Medulla oblongata (tissue), 1 donor: ENCODE measurements around the gene KLF9.
A peak's percentile ranks its signal among the peaks of the same experiment; 100 is the strongest.

Source experiments
- DNase-seq: peaks from one replicate; pipeline ENCODE4 v3.0.0-alpha.2; 2015; ENCODE audit errors: extremely low spot score

The KLF9 gene

DNA sequence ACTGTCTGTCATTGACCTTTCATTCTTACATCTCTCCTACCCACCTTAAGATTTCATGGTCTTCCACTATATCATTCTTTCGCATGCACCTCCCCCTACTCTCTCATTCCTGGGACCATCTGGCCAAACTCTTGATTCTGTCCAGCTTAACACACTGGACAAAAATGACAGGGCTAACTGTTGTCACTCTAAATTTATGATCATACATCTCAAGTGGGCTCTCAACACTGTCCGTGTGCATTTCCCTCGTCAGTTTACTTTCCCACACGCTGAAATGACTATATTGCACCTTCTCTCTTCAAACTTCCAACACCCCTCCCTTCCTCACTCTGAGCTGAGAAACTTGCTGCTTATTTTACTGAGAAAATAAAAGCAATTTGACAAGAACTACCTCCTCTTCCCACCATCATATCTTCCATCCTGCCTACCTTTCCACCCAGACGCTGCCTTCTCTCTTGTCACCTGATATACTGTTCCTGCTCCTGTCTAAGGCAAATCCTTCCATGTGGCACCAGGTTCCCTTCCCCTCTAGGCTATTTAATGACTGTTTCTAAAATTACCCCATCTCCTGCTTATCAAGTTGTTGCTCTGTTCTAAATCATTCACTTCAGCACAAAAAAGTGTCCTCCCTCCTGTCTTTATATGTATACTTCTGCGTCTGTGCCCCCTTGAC is 8.1 kb upstream of the KLF9 start:
- DNase-seq: no peak

DNA sequence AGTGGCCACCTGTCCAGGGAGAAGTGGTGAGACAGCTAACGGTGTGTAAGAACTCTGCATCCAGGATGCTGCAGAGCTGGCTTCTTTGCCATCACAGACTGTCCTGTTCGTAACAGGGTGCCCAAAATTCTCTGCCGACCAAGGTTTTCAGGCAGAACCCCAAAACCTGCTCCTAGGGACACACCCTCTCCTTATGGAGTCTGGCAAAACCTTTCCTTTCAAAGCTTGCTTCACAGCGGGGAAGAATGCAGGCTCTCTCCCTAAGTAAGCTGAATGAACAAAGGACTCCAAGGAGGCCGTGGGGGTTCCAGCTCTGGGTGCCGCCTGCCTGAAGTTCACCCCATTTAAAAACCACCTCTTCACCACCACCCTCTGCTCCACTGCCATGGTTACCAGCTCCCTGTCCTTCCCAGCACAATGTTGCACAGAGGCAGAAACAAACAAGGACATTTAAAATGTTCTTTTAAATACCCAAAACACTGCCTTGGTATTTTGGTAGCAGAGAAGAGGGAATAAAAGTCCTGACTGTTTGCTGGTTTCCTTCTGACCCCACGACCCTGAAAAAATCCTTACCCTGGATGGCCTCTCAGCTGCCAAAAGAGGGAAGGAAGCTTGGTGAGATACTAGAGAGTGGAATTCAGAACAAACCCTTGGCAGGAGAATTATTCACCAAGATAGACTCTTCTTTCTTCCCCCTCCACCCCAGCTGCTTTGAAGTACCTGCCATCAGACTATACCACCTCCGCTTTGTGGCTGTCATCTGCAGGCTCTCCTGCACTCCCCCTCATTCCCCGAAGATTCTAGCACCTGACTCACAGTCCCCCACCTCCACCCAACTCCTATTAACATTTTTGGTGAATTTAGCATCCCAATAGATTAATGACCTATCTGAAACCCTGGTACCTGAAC is 7.1 kb upstream of the KLF9 start:
- peak; percentile 63 for DNase-seq

DNA sequence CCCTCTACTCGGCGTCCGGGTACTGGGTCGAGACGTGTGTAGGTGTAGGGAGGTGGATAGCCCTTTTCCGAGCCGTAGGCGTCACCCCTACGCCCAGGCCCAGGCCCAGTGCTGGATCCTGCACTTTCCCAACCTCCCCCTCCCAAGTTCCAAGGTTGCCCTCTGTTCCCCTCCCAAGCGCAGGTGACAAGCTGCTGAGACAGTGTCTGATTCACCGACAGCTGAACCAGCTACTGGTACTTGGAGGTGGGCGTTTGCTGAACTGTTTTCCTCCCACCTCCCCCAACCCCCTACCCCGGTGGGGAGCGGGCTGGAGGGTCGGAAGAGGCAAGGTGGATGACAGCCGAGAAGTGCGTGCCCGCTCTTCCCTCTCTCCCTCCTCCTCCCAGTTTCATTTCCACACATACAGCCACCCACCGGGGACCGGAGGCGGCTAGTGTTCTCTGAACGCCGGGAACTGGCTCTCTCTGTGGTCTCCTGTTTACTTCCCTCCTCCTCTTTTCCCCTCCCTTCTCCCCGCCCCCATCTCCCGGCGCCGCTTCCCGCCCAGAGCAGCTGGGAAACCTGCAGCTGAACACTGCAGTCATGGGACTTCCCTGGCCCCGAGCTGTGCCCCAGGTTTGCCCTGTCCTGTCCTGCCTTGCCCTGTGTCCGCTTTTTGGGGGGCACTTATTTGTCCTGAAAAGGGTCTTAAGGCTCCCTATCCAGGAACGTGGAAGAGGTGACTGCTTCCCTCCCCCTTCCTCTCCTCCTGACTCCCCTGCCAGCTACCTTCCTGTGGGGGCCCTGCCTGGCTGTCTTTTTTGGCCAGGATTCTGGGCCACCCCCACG is 6.2 kb upstream of the KLF9 start:
- DNase-seq: peak; percentile 94

DNA sequence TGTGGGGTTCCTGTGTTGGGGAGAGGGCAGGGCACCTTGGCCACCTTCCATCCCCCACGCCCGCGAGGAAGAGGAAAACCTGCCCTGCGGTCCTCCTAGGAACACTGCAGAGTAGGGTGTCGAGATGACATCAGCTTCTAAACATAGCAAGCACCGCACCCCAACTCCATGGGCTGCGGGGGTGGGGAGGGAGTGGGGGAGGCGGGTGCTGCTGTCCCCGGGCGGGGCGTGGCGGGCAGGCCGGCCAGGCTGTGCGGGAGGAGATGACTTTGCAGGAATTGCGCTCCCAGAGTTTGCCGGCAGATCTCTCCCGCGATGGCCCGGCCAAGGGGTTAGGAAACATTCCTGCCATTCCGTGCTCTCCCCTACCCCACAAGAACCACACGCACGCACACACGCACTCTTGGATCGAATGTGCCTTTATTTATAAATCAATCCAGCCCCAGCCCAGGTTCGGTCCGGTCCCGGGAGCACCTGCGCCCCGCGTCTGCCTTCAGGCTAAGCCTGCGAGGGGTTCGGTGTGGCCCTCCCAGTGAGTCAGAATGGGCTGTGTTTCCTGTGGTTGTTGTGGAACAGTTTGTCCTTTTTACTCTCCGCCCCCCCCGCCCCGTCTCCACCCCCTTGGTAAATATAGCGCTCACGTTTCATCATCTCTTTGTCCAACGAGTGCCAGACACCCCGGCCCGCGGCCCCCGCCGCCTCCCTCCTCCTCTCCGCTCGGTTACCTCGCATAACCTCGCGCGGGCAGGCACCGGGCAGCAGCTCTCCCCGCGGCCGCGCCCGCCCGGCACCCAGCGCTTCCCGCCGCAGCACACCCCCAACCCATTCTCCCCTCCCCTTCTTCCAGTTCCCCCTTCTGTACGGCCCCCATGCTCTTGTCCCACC is 5.3 kb upstream of the KLF9 start:
- peak; percentile 88 for DNase-seq

DNA sequence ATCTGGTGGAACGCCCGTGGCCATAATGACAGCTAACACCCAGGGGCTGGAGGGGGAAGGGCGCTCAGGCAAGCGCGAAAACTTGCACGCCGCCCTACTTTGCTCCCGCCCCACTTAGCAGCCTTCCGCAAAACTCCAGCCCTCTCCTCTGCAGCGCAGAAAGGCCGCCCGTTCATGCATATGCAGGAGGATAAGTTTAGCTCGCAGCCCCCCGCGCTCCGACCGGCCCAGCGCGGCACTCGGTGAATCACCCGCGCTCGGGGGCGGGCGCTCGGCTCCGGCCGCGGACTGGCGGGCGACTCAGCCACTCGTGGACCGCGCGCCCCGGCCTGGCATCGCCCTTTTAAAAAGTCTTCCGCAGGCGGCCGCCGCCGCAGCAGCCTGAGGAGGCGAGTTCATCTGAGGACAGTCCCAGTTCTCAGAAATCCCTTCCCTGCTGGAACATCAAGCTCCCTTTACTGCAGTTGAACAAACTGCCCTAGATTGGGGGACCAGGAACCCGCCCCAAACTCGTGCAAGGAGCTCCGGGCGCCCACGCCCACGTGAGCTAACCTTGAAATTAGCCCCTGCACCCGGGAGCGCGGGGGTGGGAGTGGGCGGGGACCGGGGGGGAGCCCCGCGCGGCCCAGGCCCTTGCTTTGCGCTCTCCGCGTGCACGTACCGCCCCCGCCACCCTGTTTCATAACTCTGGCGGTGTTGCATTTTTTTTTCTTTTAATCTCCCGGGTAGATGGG is 4.5 kb upstream of the KLF9 start:
- DNase-seq: peak; percentile 95

DNA sequence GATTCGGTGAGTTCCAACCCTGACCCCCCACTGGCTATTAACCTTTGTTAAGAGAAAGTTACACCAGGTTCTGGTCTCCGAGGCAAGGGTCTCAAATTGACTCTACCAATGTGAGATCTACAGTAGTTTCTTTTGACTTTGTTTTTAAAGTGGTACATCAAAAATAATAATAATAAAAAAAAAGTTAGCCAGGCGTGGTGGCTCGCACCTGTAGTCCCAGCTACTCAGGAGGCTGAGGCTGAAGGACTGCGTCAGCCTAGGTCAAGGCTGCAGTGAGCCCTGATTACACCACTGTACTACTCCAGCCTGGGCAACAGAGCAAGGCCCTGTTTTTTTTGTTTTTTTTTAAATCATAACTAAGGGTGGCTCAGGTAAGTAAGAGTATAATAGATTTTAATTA is 1.0 kb upstream of the KLF9 start:
- no peak for DNase-seq

DNA sequence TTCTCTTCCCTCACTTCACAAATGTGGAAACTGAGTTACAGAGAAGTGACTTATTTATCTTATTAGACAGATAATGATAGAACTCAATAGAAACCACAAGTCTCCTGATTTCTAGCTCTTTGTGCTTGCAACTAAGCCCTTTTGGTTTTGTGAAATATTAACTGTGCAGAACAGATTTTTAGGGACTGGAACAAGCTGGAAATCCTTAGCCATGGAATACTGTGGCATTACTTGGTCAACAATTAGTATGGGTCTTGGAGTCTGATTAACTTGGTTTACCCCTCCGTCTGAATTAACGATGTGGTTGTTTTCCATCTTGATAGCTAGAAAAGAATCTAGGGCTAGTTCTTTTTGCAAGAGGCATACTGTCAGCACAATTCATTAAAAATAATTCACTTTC is 584 bp upstream of the KLF9 start:
- no peak for DNase-seq

DNA sequence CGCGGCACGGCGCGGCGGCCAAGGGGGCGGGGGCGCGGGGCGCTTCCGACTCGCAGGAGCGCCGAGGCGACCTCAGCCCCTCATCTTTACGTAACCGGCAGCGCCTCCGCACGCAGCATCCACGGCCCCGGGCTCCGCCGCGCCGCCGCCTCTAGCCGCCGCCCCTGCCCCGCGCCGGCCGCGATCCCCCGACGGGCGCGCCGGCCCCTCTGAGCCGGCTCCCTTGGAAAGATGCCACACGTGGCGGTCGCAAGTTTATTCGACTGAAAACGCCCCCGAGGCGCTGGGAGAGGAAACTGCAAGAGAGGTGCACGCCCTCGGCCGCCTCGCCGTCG is 1.0 kb downstream of the KLF9 start:
- no peak for DNase-seq

DNA sequence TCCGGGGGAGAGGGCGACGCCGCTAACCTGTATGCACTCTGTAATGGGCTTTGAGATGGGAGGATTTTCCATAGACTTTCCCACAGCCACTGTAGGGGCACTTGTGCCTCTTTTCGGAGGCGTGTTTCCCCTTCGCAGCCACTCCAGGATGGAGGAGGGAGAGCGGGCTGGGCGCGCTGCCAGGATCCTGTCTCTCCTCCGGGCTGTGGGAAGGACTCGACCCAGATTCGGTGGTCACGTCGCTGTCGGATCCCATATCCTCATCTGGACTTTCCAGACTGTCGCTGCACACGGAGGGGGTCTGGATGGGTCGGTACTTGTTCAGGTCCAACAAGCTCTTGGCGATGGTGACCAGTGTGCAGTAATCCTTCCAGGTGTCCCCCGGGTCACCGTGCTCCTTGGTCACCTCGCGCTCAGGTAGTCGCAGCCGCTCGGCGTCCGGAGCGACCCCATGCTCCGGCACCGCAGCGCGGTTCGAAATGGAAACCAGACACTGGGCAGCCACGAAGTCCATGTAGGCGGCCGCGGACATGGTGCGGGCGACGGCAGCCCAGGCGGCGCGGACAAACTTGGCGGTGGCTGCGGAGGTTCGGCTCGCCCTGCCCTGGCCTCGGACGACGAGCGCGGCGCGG is 1.5 kb downstream of the KLF9 start:
- peak; percentile 75 for DNase-seq

DNA sequence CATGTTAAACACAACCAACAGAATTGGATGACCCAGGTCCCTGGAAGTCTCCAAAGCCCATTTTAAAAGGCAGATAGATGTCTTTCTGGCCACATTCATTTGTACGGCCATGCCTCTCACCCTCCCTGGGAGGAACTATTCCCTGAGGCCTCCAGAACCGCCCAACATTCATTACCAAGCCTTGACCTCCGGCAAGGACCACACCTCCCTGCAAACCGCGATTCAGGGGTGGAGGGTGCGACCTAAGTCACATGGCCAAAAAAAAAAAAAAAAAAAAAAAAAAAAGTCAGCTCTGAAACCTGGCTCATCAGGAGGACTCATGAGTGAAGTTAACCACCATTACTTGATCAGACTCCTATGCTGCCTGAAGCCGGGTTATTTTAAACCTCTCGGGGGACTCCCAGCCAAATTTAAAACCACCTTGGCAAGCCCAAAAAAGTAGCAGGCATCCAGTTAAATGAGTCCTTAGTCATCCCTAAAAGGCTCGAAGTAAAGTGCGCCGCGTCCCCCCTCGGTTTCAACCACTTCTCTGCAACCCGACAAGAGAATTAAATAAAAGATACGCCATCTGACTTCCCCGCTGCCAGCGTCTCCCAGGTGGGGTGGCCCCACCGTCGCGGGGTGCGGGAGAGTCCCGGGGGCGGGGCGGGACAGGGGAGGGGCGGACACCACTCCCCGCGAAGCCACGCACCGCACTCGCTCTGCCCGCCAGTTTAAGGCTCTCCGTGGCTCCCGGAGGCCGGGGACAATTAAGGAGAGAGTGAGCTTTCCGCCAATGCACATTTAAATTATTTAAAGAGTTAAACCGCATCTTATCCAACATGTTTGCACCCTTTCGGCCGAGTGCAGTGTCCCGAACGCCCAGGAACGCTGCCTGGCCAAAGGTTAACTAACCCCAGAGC is 2.3 kb downstream of the KLF9 start:
- peak; percentile 68 for DNase-seq

DNA sequence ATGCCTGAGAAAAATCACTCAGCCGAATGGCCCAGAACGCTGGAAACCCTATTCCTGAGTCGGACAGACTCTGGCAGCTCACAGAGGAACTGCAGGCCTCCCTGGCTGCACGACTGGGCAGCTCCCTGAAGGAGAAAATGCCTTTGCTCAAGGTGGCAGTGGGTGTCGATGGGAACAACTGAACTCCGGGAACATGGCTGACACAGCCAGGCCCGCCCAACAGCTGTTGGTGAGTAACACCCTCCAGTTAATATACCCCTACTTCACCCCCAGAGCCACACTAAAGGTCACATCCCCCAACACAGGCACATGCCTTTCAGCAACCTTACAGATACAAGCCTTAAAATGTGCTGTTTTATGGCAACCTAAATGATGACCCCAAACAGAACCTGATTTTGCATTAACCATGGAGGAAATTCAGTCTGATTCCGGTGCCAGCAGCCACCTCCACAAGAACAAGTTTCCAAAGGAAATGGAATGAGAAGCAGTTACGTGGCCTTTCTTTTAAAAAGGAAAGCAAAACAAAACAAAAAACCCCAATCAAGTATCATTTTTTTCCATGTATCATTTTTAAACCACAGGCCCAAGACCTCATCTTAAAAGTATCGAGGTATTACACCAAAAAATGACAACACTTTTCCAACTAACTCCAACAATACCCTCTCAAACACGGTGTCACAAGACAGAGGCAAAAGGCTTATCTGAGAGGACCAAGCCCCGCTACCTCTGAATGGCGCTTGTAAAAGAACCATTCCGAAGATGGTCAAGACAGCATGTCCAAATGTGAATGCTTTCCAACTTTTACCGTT is 3.1 kb downstream of the KLF9 start:
- peak; percentile 62 for DNase-seq

DNA sequence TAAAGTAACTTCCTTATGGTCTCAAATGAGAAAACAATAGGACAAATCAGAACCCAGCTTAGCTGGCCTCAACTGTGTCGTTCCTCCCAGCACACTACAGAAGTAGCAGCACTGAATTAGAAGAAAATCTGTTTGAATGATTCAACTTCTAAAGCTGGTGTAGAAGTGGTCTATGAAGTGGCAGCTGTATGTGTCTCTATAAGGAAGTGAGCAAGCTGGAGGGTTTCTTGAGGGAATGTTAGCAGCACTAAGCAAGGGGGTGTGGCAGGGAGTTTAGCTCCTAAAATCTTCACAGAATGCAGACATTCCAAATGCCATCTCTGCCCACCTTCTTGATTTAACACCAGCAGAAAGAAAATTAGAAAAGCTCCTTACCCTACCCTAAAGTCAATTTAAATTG is 4.1 kb downstream of the KLF9 start:
- DNase-seq: peak; percentile 52

DNA sequence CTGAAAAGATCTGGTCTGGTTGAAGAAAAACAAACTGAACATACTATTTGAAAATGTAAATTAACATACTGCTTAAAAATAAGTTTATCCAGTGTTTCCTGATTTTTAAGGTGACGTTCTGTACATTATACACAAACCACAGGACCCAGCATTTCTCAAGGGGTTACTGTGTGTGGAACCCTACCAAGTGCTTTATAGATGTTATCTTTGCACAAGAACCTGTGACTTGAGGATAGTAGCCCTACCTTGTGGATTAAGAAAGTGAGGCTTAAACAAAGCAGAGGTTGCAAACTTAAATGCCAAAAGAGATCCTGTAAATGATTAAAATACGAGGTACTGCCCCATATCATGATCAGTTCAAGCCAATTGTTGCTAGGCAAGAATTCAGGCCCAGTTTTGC is 4.7 kb downstream of the KLF9 start:
- no peak for DNase-seq

DNA sequence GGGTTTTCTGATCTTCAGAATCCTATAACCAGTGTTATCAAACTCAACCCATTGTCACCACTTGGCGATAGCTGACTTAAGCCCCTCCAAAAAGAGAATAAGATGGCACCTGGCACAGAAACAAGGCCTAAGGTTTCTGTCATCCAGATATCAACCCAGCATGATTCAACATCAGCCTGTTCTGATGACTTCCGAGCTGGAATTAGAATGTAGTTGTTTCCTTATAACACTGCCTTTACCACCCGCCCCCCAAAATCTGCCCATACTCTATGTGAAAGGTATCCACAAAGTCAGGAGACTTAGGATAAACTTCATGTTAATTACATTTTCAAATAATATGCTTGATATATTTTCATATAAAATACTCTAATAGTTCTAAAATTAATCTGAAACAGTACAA is 5.2 kb downstream of the KLF9 start:
- no peak for DNase-seq

DNA sequence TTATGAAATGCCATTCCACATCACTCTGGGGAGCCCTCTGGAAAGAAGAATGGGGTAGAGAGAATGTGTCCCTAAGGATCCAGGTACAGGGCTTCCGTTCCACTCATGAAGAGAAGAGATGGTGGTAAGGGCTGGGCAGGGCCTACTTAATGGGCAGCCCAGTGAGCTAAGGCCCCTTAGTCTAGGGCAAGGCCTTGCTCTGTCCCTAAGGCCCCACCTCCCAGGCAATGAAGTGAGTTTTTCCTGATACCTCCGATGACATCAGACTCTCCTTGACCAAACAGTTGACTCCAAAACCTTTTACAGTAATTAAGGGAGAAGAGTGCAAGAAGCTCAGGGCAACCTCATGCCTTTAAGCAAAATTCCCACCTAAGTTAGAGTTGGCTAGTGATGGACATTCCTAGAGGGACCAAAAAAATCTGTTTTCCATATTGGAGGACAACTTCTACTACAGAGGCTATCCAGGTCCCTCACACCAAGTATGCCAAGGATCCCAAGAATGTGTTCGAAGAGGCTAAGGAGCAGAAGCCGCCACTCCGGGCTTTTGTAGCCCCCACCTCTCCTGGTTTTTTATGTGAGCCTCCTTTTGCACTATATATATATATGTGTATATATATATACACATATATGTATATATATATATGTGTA is 5.9 kb downstream of the KLF9 start:
- DNase-seq: no peak

DNA sequence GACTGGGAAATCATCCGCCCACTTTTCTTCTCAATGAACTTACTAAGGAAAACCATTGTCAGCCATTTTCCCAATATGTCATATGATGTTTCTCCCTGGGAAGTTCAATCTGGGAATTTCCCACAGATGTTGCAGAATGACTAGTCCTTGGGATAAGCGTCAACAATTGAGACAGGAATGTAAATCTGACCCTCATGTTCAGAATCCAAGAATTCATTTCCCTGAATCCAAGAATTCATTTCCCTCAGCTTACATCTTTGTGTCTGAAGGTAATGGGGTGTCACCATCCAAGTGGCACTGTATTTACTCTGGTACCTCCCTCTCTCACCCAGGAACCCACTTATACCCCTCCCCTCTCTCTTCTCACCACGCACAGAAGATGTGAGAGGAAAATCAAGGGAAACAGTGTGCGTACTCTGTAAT is 7.4 kb downstream of the KLF9 start:
- DNase-seq: peak; percentile 44

DNA sequence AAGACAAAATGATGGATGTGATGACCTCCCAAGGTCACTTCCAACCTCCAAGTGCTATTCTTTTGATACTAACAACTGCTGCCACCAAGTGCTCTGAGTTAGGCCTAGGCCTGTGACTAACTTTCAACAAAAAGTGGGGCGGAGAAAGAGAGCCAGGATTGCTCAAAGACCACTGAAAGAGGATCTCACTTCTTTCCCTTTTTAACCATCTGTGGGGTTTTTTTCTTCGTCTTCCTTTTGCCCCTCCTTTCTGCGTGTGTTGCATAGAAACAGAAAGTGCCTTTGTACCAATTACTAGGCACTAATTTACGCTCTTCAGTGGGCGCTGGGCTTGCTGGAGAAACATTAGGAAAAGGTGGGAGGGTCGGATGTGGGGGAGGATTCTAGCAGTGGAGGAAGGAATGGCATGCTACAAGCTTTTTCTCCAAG is 8.0 kb downstream of the KLF9 start:
- DNase-seq: peak; percentile 87
